Measurements from ENCODE around the gene ZNF462.

ZNF462 gene

DNA sequence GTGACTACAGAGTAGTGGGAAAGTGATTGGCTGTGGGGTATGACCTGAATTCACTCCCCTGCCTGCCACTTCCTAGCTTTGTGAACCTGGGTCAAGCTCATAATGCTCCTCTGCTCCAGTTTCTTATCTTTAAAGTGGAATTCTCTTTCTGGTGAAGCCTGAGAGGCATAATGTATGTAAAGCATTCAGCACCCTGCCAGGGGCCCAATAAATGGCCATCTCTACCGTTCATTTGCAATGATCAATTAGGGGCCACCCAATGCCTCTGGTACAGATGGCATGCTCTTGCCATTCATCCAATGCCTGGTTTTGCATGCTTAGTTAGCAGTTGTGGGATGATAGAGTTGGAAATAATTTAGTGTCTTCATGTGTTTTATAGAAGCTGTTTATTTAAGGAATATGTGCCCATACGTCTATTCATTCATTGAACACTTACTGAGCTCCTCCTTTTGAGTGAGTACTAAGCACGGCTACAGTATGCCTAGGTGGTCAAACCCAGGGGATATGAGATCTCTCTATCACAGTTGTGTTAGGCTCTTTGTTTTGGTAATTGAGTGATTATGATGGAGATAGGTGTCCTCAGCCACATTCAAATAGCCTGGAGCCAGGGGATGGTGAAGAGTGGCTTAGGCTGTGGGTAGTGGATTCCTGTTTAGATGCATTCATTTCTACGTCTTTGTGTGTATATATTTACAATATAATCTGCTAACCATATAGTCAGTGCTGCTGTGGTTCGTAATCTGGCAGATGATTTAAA, 15.3 kb downstream of the ZNF462 start:
- TF ChIP-seq, protein P1, sequence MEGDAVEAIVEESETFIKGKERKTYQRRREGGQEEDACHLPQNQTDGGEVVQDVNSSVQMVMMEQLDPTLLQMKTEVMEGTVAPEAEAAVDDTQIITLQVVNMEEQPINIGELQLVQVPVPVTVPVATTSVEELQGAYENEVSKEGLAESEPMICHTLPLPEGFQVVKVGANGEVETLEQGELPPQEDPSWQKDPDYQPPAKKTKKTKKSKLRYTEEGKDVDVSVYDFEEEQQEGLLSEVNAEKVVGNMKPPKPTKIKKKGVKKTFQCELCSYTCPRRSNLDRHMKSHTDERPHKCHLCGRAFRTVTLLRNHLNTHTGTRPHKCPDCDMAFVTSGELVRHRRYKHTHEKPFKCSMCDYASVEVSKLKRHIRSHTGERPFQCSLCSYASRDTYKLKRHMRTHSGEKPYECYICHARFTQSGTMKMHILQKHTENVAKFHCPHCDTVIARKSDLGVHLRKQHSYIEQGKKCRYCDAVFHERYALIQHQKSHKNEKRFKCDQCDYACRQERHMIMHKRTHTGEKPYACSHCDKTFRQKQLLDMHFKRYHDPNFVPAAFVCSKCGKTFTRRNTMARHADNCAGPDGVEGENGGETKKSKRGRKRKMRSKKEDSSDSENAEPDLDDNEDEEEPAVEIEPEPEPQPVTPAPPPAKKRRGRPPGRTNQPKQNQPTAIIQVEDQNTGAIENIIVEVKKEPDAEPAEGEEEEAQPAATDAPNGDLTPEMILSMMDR (IDR thresholded peaks at IDR 0.05; ENCODE audit: low read length, missing control alignments), result no peak
- no peak overlapping the region for H3K4me3 ChIP-seq (replicated peaks; ENCODE audit: low read depth, low read length)
- no peak for DNase-seq (ENCODE audit: low read depth)

DNA sequence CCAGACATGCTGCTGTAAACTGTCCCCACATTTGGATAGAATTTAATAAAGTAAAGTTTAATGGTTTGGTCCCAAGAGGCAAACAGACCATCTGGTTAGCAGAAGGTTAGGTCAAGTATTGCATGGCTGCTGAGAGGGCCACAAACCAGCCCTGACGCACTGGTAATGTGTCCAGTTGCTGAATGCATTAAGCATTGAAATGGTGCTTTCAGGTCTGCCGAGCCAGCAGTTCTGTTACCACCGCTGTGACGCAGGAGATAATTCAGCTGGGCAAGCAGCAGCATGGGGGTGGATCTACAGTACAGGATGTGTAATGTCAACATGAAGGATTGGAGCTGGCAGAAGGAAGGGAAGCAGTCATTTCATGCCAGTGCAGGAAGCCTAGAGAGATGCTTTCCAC, 16.0 kb downstream of the ZNF462 start:
- no peak overlapping the region for H3K4me3 ChIP-seq (replicated peaks; ENCODE audit: low read depth, low read length)
- TF ChIP-seq, protein P1 (IDR thresholded peaks at IDR 0.05; ENCODE audit: low read length, missing control alignments), result no peak
- DNase-seq (ENCODE audit: low read depth), result peak; percentile 96

DNA sequence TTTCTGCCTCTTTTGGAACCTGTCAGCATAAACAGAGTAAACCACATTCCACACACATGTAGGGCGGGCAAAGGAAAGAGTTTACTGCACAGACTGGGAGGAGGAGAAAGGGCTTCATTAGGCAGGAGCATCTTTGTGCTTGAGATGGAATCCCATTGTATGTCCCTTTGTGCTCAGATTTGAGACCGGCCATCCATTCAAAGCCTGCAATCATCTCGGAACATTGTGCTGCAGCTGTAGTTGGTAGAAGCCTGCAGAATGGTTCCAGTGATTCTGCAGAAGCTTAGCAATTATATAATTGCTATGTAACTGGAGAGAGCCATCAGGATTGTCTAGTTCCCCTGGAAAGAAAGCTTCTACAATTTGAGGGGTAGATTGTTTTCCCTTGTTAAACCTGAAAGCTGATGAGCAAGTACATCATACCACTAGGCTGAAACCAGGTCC, 16.5 kb downstream of the ZNF462 start:
- no peak for DNase-seq (ENCODE audit: low read depth)
- TF ChIP-seq, protein P1 (IDR thresholded peaks at IDR 0.05; ENCODE audit: low read length, missing control alignments), result no peak

DNA sequence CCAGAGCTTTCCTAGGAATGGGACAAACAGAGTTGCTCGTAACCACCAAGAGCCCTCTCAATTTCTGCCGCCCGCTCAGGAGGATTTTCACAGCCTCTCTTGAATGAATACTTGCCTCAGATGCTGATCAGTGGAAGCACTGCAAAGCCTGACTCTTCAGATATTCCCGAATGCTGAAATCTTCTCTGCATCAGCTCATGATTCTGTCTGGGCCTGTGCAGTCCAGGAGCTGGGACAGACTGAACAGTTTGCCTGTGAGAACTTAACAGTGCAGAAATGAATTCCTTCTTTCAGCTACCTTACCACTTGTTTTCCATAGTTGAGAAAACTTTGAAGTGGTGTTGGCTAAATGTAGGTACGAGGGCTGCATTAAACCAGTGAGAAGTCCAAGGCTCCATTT, 17.1 kb downstream of the ZNF462 start:
- no peak for DNase-seq (ENCODE audit: low read depth)
- TF ChIP-seq, protein P1 (IDR thresholded peaks at IDR 0.05; ENCODE audit: low read length, missing control alignments), result no peak
- no peak overlapping the region for H3K4me3 ChIP-seq (replicated peaks; ENCODE audit: low read depth, low read length)

More for the DNA sequence above, 16.5 kb downstream of the ZNF462 start:
- H3K4me3 ChIP-seq (replicated peaks; ENCODE audit: low read depth, low read length), result no peak overlapping the region

DNA sequence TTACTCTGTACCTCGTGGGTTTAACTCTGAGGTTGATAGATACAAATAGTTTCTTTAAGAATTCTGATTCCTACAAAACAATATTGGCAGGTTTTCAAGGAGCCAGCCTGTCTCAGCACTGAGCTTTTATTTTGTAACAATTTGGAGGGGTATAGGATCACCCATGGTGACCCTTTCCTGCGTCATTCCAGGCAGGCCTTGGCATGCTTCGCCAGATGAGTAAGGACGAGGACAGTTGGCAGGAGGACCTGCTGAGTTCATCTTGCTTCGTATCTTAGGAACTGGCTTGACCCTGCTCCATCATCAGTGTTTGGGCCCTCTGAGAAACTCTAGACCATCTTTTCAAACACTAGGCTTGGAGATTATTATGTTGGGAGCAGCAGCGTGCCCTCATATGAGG, 17.9 kb downstream of the ZNF462 start:
- TF ChIP-seq, protein P1 (IDR thresholded peaks at IDR 0.05; ENCODE audit: low read length, missing control alignments), result no peak
- no peak overlapping the region for H3K4me3 ChIP-seq (replicated peaks; ENCODE audit: low read depth, low read length)
- DNase-seq (ENCODE audit: low read depth), result peak; percentile 64

DNA sequence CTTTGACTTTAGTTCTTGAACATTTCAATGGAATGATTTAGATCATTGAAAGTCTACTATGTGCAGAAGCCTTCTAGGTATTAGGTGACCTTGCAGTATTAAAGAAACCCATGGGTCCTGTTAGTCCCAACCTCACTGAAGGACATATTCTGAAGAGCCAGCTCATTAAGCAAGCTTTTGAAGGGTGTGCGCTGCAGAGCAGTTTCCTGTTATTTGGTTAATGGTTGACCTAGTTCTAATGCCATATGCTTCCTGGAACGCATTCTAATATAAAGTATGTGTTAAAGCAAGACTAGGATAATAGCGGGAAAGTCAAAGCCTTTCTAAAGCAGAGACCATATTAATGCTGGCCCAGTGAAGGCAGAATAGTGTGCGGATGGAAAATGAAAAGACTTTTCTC, 20.1 kb downstream of the ZNF462 start:
- DNase-seq (ENCODE audit: low read depth), result no peak
- TF ChIP-seq, protein P1 (IDR thresholded peaks at IDR 0.05; ENCODE audit: low read length, missing control alignments), result no peak
- H3K4me3 ChIP-seq (replicated peaks; ENCODE audit: low read depth, low read length), result no peak overlapping the region
